Activated CD8-positive, alpha-beta memory T cell treated with anti-CD3 and anti-CD28 coated beads, Interleukin-2, amount 10 ng/mL, durations not matched to agents 7 days and 5 days (primary cell): ENCODE data around the gene LRRIQ4. TPM values are rescaled to one million over a fixed set of nuclear protein-coding genes. Genes with fewer than 3 reads are reported as not detected.

Source experiments
- ATAC-seq: fragments of 150-1000 bp; cut with Tn5 transposase; one replicate; pipeline ENCODE4 v1.10.0; 2021; ENCODE audit warnings: moderate library complexity
- CTCF ChIA-PET: fragments of 350-600 bp; sonication (Branson Sonifier 250); formaldehyde crosslinking; loops from one replicate; lab custom pipeline; 2021; ENCODE audit warnings: antibody characterized with exemption; lab: Charles Lee
- DNase-seq: peaks from one replicate; pipeline ENCODE4 v3.0.0-alpha.2; 2020
- H3K27ac Mint-ChIP-seq: one replicate; pipeline ENCODE4 v1.8.0; 2021; ENCODE audit warnings: mild to moderate bottlenecking, mixed read lengths
- H3K27me3 Mint-ChIP-seq: one replicate; pipeline ENCODE4 v1.8.0; 2021; ENCODE audit warnings: mixed read lengths
- H3K36me3 Mint-ChIP-seq: one replicate; pipeline ENCODE4 v1.8.0; 2021; ENCODE audit warnings: mild to moderate bottlenecking, mixed read lengths
- H3K4me1 Mint-ChIP-seq: one replicate; pipeline ENCODE4 v1.8.0; 2021; ENCODE audit warnings: mixed read lengths
- H3K4me3 Mint-ChIP-seq: one replicate; pipeline ENCODE4 v1.8.0; 2021; ENCODE audit warnings: mild to moderate bottlenecking, moderate library complexity, mixed read lengths
- H3K9me3 Mint-ChIP-seq: one replicate; pipeline ENCODE4 v1.8.0; 2022; ENCODE audit warnings: low read depth, mixed read lengths
- total RNA-seq, 2 experiments: library from RNA; stranded (reverse); gene quantifications; one replicate each; pipeline ENCODE4 v1.2.3, GENCODE V29; 2021

Gene LRRIQ4
- total RNA-seq, 2 experiments from 2014 or later = 0.23 to 0.35 TPM

DNA sequence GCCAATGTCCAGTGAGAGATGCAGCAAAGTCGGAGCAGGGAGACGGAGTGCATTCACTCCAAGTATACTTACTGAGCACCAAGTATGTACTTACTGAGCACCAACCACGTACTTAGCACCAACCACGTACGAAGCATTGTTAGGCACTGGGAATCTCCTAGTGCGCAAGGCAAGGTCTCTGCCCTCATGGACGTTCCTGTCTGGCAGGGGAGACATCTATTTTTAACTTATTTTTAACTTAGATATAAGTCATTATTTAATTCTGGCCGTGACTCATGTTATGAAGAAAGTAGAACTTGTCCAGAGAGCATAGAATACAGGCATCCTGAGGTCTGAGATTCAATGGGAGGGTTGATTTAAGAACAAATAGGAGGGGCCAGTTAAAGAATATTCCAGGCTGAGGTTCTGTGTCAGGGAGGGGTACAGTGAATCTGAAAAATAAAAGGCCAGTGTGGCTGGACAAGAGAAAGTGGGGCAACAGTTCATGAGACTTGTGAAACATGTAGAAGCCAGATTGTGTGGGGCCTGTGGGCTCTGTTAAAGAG, 66.4 kb downstream of the LRRIQ4 start:
- DNase-seq = no peak
- Mint-ChIP-seq H3K4me1 (peaks cover 3% of the 10 kb centered on the region), H3K9me3 (no peaks in the 10 kb centered on the region), H3K36me3 (peaks cover 3% of the 10 kb centered on the region), H3K27me3 (peaks cover 8% of the 10 kb centered on the region), H3K27ac (no peak overlapping the region), H3K4me3 (no peak overlapping the region)
- no peak for ATAC-seq
- CTCF ChIA-PET = no interaction called here

DNA sequence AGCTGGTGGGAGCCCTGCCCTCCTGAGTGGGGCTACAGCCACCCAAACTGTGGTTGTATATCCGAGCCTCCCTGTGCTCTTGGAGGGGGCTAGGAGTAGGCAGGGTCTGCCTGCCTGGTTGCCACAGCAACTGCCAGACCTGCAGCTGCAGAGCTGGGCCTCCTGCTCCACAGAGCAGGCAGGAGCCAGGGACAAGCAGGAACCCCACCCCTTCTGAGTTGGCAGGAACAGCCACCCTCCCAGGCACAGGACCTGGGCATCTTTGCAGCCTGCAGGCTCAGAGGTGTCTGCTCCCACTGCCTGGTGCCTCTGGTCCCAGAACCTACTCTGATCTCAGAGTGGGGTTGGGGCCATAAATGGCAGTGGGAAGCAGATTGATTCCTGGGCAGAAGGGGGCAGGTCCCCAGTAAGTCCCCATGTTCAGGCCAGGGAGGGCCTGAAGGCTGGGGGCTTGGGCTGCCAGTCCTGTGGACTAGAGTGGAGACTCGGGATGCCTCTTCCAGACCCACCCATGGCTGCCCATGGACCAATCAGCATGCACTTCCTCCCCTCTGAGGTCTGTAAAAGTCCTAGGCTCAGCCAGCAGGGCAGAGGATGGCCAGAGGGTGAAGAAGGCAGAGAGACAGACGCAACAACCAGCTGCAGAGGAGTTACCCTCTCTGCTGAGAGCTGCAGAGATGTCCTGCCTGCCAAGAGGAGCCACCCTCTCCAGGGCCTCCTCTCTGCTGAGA, 67.3 kb downstream of the LRRIQ4 start:
- DNase-seq (no peak), ATAC-seq (no peak)
- H3K4me1 Mint-ChIP-seq = peaks cover 3% of the 10 kb centered on the region
- H3K36me3 Mint-ChIP-seq = no peaks in the 10 kb centered on the region
- CTCF ChIA-PET = interaction anchor here (1.2 kb wide), 1 partner anchor 9 kb away, joined by 4 read pairs; no protein-coding TSS in a partner anchor
- no peak overlapping the region for H3K4me3 Mint-ChIP-seq
- no peak overlapping the region for H3K27ac Mint-ChIP-seq
- no peaks in the 10 kb centered on the region for H3K27me3 Mint-ChIP-seq
- H3K9me3 Mint-ChIP-seq = no peaks in the 10 kb centered on the region

GRCh38 chr3:169880576-169881250, 68.0 kb downstream of the LRRIQ4 start:
- DNase-seq = no peak
- Mint-ChIP-seq H3K9me3 (no peaks in the 10 kb centered on the region), H3K36me3 (no peaks in the 10 kb centered on the region), H3K4me3 (no peak overlapping the region), H3K27me3 (no peaks in the 10 kb centered on the region), H3K4me1 (peaks cover 3% of the 10 kb centered on the region), H3K27ac (no peak overlapping the region)
- no peak for ATAC-seq
- CTCF ChIA-PET = interaction anchor here (1.2 kb wide), 1 partner anchor 10 kb away, joined by 4 read pairs; no protein-coding TSS in a partner anchor

- Mint-ChIP-seq H3K4me3 (no peak overlapping the region), H3K27me3 (no peaks in the 10 kb centered on the region), H3K27ac (no peak overlapping the region), H3K9me3 (no peaks in the 10 kb centered on the region), H3K36me3 (no peaks in the 10 kb centered on the region), H3K4me1 (peaks cover 3% of the 10 kb centered on the region)
- ATAC-seq (no peak), DNase-seq (no peak)
- CTCF ChIA-PET = no interaction called here
Measured at GRCh38 chr3:169886671-169887070, 74.0 kb downstream of the LRRIQ4 start.

Other genes with a start within 250 kb of the LRRIQ4 start
- gene MECOM, start 149.2 kb upstream of the LRRIQ4 start, total RNA-seq = not detected
- gene TERC, start 47.8 kb upstream of the LRRIQ4 start, total RNA-seq = 10 to 100 TPM; 10.5 to 17.4 TPM
- gene ACTRT3, start 43.3 kb upstream of the LRRIQ4 start, total RNA-seq = under 1 TPM; 0.49 to 0.76 TPM
- gene MYNN, start 39.5 kb upstream of the LRRIQ4 start, total RNA-seq = 10 to 100 TPM; 15.3 to 16.9 TPM
- 1 to 10 TPM; 7.2 to 9.6 TPM for gene LRRC34, start within 50 bp of the LRRIQ4 start, total RNA-seq
- not detected for gene LRRC31, start 57.1 kb downstream of the LRRIQ4 start, total RNA-seq
- gene SAMD7, start 98.7 kb downstream of the LRRIQ4 start, total RNA-seq = not detected
- 10 to 100 TPM; 36.0 to 47.7 TPM for gene SEC62, start 153.9 kb downstream of the LRRIQ4 start, total RNA-seq
- 1 to 10 TPM; 3.6 to 6.4 TPM for gene GPR160, start 225.1 kb downstream of the LRRIQ4 start, total RNA-seq